Neutrophil (primary cell): Measurements from ENCODE around the gene OR5AS1.
"Not testable (repeated sequence)": the region's sequence is repeated elsewhere in the genome, so short reads cannot be mapped to it uniquely, and the experiment has no call there.

Source experiments
- H3K27ac ChIP-seq: fragments of 200-600 bp; sonication (generic); 2 replicates; pipeline ENCODE4 v1.5.1; 2016; ENCODE audit warnings: mild to moderate bottlenecking, moderate library complexity
- H3K27me3 ChIP-seq: fragments of 200-600 bp; sonication (generic); 2 replicates; pipeline ENCODE4 v1.6.0; 2016; ENCODE audit warnings: mild to moderate bottlenecking
- H3K36me3 ChIP-seq: fragments of 200-600 bp; sonication (generic); 2 replicates; pipeline ENCODE4 v1.5.1; 2017
- H3K4me1 ChIP-seq, 2 experiments: fragments of 200-600 bp in 1 of 2; sonication (generic) in 1 of 2; 1 replicate in 1 of 2; 2 replicates in 1 of 2; pipeline versions ENCODE4 v1.5.1 to v1.6.1; 2013 to 2016; ENCODE audit warnings: low read depth in 1 of 2, low read length in 1 of 2, mild to moderate bottlenecking in 1 of 2, moderate library complexity in 1 of 2; ENCODE audit not compliant: control insufficient read depth in 1 of 2, insufficient read depth in 1 of 2
- H3K4me3 ChIP-seq, 2 experiments: fragments of 200-600 bp in 1 of 2; sonication (generic) in 1 of 2; 1 replicate in 1 of 2; 2 replicates in 1 of 2; pipeline ENCODE4 v1.5.1; 2013 to 2016; ENCODE audit warnings: low read depth in 1 of 2, low read length in 1 of 2, mild to moderate bottlenecking in 1 of 2, moderate library complexity in 1 of 2
- H3K9me3 ChIP-seq: fragments of 200-600 bp; sonication (generic); 2 replicates; pipeline ENCODE4 v1.5.1; 2016
- CTCF ChIP-seq: fragments of 200-600 bp; sonication (generic); IDR thresholded peaks from 2 replicates; pipeline ENCODE4 v1.5.1; 2016; ENCODE audit warnings: antibody characterized with exemption

The OR5AS1 gene

DNA sequence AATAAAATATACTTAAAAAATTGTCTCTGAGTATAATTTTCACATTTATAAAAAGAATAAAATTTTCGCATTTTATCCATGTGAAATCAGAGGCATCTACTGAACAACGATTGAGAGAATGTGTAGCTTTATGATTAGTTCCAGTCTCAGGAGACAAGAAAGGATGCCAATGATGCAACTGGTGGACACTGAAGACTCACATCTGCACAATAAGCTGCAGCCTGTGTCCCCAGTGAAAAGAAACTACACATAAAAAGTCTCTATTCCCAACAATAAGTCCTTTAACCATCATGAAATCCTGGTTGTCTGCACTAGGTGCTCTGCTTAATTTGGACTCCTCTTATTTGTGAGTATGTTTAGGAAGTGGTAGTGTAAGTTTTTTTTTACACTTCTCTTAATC is 22.0 kb downstream of the OR5AS1 start:
- Histone ChIP-seq H3K27me3 (no peaks in the 10 kb centered on the region), H3K36me3 (no peaks in the 10 kb centered on the region), H3K4me1 (no peaks in the 10 kb centered on the region), H3K4me3 (no peak overlapping the region), H3K27ac (no peak overlapping the region), H3K9me3 (no peaks in the 10 kb centered on the region)
- no peak for TF ChIP-seq CTCF

DNA sequence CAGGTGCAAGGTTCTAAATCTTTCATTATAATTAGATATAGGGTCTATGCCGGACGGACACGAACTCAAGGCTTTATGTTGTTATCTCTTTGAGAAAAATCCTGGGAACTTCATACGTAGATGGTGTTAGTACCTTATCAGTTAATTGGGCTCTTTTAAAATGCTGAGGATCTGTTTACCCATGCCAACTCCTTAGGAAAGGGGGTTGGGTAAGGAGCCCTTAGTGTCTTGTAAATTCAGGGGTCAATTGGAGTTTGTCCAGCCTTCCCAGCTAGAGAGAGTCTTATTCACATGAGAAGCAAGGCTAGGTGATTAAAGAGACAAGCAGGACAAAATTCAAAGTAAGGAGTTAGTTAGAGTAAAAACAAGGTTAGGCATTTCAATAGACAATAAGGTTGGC is 28.9 kb downstream of the OR5AS1 start:
- not testable (repeated sequence) for H3K9me3 ChIP-seq, H3K4me3 ChIP-seq, H3K36me3 ChIP-seq, H3K27ac ChIP-seq, H3K4me1 ChIP-seq, H3K27me3 ChIP-seq

GRCh38 chr11:56057661-56058237 is 30.3 kb downstream of the OR5AS1 start:
- not testable (repeated sequence) for H3K36me3 ChIP-seq, H3K9me3 ChIP-seq, H3K27ac ChIP-seq, H3K4me1 ChIP-seq, H3K4me3 ChIP-seq, H3K27me3 ChIP-seq

DNA sequence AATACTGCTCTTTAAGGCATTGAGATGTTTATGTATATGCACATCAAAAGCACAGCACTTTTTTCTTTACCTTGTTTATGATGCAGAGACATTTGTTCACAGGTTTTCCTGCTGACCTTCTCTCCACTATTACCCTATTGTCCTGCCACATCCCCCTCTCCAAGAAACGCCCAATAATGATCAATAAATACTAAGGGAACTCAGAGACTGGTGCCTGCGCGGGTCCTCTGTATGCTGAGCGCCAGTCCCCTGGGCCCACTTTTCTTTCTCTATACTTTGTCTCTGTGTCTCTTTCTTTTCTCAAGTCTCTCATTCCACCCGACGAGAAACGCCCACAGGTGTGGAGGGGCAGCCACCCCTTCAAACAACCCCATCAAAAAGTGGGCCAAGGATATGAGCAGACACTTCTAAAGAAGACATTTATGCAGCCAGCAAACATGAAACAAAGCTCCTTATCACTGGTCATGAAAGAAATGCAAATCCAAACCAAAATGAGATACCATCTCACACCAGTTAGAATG is 30.9 kb downstream of the OR5AS1 start:
- not testable (repeated sequence) for H3K36me3 ChIP-seq, H3K9me3 ChIP-seq, H3K4me1 ChIP-seq, H3K27ac ChIP-seq, H3K4me3 ChIP-seq, H3K27me3 ChIP-seq

- Histone ChIP-seq H3K9me3 (no peaks in the 10 kb centered on the region), H3K4me1 (no peaks in the 10 kb centered on the region), H3K27ac (no peak overlapping the region), H3K27me3 (no peaks in the 10 kb centered on the region), H3K4me3 (no peak overlapping the region), H3K36me3 (no peaks in the 10 kb centered on the region)
- no peak for TF ChIP-seq CTCF
Observed at GRCh38 chr11:56066980-56067379, 39.5 kb downstream of the OR5AS1 start.
